Fibroblast of peridontal ligament (primary cell): Measurements from ENCODE around the gene SSBP3.
"Not testable (repeated sequence)": the region's sequence is repeated elsewhere in the genome, so short reads cannot be mapped to it uniquely, and the experiment has no call there.

Source experiments
- DNase-seq: peaks from one replicate; pipeline ENCODE4 v3.0.0-alpha.2; 2010; ENCODE audit errors: extremely low read depth

The SSBP3 gene

DNA sequence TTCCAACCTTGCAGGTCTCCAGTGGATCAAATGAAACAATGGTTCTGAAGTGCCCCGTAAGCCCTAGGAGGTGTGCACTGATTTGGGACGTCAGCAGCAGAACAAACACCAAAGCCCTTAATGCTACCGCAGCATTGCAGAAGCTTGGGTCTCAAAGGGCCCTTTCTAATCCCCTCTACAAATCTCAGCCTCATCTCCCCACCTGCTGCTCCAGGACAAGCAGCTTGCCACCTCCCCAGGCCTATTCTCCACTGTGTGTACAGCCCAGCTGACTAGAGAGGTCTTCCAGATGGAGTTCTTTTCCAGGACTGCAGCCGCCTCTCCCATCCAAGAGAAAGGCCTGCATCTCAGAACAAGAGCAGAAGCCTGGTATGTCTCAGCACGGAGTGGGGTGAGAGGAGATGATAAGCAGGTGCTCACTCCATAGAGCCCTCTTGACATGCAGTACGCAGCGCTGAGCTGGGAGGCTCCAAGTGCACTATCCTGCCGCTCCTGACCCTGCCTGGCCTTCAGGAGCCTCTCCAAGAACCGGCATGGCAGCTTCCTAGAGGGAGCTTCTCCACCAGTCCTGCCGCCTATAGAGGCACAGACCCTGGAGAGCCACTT is 160.0 kb downstream of the SSBP3 start:
- no peak for DNase-seq

- no peak for DNase-seq
These were observed 160.7 kb downstream of the SSBP3 start for GRCh38 chr1:54245501-54245900.

GRCh38 chr1:54244655-54245054 is 161.5 kb downstream of the SSBP3 start:
- no peak for DNase-seq

GRCh38 chr1:54243022-54243421 is 163.2 kb downstream of the SSBP3 start:
- no peak for DNase-seq

DNA sequence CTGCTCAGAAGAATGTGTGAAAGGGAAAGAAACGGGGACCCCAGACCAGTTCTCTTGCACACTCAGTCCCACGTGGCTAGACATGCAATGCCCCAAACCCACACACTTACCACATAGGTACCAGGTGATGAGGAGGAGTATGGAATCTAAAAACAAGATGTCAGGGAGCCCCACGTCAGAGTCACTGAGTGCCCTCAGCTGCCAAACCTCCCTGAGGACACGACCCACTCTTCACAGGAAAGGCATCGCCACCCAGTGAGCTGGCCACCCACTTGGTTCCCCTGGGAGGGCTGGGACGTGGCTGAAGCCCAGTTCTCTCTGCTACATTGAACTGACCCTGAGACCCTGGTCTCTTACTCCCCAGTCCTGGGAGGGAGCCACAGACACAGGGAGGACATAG is 164.8 kb downstream of the SSBP3 start:
- no peak for DNase-seq

DNA sequence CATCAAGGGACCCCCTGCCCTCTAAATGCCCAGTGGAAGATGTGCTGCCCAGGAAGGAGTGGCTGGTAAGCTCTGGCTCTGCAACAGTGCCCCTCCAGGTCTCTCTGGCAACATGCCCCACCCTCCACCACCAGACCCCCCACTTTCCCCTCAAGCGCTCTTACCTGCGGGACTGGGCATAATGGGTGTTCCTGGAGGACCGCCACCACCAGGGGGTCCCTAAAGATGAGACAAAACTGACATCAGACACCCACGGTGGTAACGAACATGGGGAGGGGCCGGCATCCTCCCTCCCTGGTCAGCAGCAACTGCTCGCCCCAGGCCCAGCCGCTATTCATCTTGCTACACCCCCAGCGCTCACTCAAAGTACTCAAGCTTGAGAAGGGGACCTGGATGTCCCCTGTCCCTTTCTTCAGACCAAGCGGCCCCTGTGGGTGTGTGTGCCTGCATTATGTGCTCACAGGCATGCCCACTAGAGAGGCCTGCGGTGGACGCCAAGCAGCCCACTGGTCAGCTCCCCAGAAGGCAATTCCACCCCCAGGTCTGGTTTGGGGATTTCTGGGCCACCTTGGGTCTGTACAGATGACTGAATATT is 165.4 kb downstream of the SSBP3 start:
- DNase-seq = no peak

DNA sequence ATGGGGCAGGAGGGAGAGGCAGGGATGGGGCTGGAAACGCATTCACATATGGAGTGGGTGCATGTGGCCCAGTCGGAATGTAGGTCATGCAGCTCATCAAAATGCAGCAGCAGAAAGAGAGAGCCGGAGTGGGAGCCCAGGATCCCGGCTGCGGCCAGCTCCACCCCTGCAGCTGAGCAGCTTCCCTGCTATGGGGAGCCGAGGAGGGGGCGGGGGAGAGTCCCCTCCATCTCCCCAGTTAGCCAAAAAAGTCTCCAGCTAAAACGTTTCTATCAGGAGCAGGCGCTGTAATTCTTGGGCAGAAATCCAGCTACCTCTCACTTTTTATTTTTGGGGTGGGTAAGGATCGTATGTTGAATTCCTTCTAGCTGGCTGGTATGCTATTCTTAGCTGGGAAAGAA is 166.6 kb downstream of the SSBP3 start:
- DNase-seq = no peak

DNA sequence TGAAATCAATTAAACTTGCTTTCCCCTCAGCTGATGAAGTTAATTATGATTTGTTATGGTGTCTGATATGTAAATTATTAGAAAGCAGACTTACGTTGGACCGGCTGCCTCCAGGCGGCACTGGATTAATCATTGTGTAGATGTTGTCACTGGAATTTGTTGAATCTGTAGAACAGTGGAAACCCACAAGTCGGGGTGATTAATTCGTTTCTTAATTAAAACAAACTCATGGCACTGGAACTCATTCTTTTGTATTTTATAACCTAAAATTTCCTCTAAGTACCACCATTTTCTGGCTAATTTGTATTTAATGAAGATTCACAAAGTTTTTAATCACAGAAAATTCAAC is 167.2 kb downstream of the SSBP3 start:
- DNase-seq = no peak

DNA sequence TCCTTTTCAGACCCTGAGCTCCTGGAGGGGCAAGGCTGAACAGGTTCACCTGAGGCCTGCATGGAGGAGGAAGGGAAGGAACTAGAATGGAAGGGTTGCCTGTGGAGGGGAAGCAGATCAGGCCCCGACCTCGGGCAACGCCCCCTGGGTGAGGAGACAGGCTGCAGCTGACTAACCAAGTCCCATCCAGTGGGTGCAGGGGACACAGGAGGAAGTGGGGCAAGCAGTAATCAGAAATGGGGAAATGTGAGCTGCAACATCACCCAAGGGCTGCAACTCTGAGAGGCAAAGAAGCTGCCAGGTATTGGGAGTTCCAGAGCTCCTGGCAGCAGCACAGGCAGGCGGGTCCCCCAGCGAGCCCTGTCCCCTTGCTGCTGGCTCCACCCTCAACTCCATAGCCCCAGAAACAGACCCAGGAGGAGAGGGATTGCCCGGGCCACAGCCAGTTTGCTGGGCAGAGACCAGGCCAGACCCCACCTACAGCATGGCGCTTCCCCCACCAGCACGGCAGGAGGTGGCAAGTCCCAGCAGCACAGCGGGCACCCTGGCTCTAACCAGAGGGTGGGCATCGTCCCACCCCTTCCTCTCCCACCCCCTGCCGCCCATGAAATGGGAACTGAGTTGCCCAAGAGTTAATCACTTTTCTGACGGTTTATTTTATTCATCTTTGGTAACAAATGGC is 167.7 kb downstream of the SSBP3 start:
- no peak for DNase-seq

GRCh38 chr1:54237586-54237985 is 168.6 kb downstream of the SSBP3 start:
- no peak for DNase-seq

DNA sequence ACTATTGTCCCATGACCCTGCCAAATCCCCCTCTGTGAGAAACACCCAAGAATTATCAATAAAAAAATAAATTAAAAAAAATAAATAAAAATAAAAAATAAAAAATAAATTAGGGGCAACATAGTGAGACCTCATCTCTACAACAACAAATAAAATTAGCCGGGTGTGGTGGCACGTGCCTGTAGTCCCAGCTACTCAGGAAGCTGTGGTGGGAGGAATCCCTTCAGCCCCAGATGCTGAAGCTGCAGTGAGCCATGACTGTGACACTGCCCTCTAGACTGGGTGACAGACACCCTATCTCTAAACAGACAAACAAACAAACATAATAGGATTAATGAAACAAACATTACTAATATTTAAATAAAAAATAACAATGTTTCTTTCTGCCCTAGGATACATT is 171.9 kb downstream of the SSBP3 start:
- DNase-seq = no peak

GRCh38 chr1:54233196-54233595 is 173.0 kb downstream of the SSBP3 start:
- not testable (repeated sequence) for DNase-seq

DNA sequence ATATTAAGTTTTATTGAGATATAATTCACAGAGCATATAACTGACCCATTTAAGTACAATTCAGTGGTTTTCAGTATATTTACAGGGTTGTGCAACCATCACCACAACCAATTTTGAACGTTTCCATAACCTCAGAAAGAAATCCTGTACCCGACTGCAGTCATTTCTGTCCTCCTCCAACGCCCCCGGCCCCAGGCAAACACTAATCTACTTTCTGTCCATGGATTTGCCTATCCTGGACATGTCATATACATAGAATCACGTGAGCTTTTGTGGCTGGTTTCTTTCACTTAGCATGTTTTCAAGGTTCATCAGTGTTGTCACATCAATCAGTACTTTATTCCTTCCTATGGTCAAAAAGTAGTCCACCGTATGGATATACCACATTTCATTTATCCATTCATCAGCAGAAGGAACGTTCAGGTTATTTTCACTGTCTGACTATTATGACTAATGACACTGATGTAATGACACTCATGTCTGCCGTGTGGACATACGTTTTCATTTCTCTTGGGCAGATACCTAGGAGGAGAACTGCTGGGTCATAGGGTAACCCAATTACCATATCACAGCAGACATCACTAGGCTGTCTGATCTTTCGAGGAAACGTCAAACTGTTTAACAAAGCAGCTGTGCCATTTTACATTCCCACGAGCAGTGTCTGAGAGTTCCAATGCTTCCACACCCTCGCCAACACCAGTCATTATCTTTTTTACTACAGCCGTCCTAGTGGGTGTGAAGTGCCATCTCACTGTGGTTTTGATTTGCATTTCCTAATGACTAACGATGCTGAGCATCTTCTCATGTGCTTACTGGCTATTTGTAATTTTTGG is 175.5 kb downstream of the SSBP3 start:
- no peak for DNase-seq

- peak; percentile 54 for DNase-seq
These were observed 176.8 kb downstream of the SSBP3 start for GRCh38 chr1:54229281-54229891.

- DNase-seq = no peak
These were observed 177.5 kb downstream of the SSBP3 start for GRCh38 chr1:54228638-54229079.

DNA sequence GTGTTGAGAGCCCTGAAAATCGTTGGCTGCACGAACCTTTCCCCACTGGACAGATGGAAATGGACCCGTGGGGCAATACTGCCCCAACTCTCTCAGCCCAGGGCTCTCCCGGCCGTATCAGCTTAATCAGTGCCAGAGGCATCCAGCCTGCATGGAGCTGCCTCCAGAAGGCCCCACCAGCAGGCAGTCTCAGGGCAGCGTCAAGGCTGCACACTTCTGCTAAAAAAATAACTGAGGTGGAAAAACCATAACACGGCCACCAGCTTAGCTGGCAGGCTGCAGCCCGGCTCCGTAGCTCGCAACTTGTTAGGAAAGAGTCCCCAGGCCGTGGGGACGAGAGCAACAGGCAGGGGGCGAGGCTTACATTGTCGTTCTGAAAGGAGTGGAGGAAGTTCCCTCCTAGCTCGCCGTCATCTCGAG is 178.3 kb downstream of the SSBP3 start:
- DNase-seq = no peak

DNA sequence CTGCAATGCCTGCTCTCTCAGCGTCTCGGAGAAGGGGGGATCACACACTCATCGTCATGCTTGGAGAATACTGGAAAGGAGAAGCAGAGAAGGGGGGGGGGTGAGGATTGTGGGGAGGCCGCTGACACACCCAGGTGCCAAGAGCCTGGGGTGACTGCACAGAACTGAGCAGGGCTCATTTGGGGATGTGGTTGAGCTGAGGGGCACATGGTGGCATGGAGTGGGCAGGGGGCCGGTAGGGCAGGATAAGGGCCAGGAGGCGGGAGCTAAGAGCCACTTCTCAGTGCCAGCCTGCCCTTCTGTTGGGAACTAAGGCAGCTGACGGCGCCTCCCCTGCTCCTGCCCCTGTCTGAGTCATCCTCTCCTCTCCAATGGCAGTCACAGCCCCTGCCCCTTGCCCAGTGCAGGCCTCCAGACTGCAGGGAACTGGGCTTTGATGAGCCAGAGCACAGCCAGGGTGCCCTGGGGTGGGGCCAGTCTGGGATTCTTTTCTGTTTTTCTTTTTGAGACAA is 179.0 kb downstream of the SSBP3 start:
- peak; percentile 43 for DNase-seq

- no peak for DNase-seq
These were observed 180.1 kb downstream of the SSBP3 start for GRCh38 chr1:54225986-54226559.

DNA sequence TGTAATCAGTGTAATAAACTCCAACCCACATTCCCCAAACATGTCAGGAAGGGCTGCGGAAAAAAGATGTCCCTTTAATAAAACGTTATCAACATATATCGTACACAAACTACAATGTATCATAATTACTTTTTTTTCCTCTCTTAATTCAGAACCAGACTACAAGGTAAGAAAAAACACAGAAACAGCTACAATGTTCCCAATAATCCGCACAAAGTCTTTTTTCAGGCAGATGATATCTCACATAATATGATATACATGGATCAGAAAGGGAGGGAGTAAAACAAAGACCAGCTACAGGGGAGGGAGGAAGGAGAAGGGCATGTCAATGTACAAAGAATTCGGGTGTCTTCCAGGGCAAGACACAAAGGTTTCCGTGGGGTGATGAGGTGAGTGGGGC is 180.8 kb downstream of the SSBP3 start:
- no peak for DNase-seq

- no peak for DNase-seq
These were observed 182.0 kb downstream of the SSBP3 start for GRCh38 chr1:54224233-54224632.

- no peak for DNase-seq
These were observed 182.6 kb downstream of the SSBP3 start for GRCh38 chr1:54223441-54224202.
